NT2/D1 (cell line): Measurements from ENCODE around the gene NEU2.

Experiments
- DNase-seq: peaks from one replicate; pipeline ENCODE4 v3.0.0-alpha.2; 2011; ENCODE audit warnings: low read depth, low spot score
- H3K27me3 ChIP-seq: 2 replicates; pipeline ENCODE4 v1.6.0; 2011; ENCODE audit warnings: mild to moderate bottlenecking; ENCODE audit not compliant: insufficient read length, insufficient read depth
- H3K36me3 ChIP-seq: 2 replicates; pipeline ENCODE4 v1.6.1; 2011; ENCODE audit warnings: mild to moderate bottlenecking, low read length, mixed read lengths; ENCODE audit not compliant: insufficient read depth, insufficient read length
- H3K4me1 ChIP-seq: 2 replicates; pipeline ENCODE4 v1.5.1; 2011; ENCODE audit not compliant: insufficient read depth, insufficient read length
- H3K4me3 ChIP-seq: 2 replicates; pipeline ENCODE4 v1.5.1; 2011; ENCODE audit warnings: low read depth; ENCODE audit not compliant: insufficient read length
- H3K9ac ChIP-seq: 2 replicates; pipeline ENCODE4 v1.6.0; 2011; ENCODE audit warnings: low read depth; ENCODE audit not compliant: insufficient read length
- H3K9me3 ChIP-seq: 2 replicates; pipeline ENCODE4 v1.5.1; 2011; ENCODE audit warnings: mild to moderate bottlenecking, low read length; ENCODE audit not compliant: insufficient read depth
- SUZ12 ChIP-seq: IDR thresholded peaks from 2 replicates; pipeline ENCODE4 v1.6.1; 2011; ENCODE audit not compliant: insufficient read length, insufficient read depth; ENCODE audit errors: extremely low read depth
- YY1 ChIP-seq: IDR thresholded peaks from 2 replicates; pipeline ENCODE4 v1.6.1; 2011; ENCODE audit not compliant: insufficient read length, insufficient read depth
- ZNF274 ChIP-seq: IDR thresholded peaks from 2 replicates; pipeline ENCODE4 v1.6.1; 2011; ENCODE audit warnings: mild to moderate bottlenecking, low read depth, low read length

NEU2 gene

DNA sequence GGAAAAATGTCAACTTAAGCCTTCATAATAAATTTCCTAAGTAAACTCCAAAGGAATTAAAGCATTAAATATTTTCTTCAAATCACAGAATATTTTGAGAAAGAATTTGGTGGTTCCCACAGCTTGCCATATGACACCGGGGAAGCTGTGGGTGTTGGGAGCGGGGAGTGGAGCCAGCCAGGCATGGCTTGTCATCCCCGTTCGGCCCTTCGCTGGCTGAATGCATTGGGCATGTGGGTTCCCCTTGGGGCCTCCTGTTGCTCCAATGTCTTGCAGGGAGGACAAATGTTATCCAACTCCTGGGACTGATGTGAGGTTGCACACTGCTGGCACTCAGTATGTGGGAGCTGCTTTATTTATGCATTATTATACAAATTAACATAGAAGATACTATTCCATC lies 38.0 kb upstream of the NEU2 start:
- H3K9me3 ChIP-seq = no peaks in the 10 kb centered on the region
- peaks cover 5% of the 10 kb centered on the region for H3K4me1 ChIP-seq
- no peak for DNase-seq
- no peak overlapping the region for H3K9ac ChIP-seq
- no peak overlapping the region for H3K4me3 ChIP-seq
- no peaks in the 10 kb centered on the region for H3K36me3 ChIP-seq
- TF ChIP-seq SUZ12 (no peak), YY1 (no peak), ZNF274 (no peak)
- H3K27me3 ChIP-seq = no peaks in the 10 kb centered on the region

DNA sequence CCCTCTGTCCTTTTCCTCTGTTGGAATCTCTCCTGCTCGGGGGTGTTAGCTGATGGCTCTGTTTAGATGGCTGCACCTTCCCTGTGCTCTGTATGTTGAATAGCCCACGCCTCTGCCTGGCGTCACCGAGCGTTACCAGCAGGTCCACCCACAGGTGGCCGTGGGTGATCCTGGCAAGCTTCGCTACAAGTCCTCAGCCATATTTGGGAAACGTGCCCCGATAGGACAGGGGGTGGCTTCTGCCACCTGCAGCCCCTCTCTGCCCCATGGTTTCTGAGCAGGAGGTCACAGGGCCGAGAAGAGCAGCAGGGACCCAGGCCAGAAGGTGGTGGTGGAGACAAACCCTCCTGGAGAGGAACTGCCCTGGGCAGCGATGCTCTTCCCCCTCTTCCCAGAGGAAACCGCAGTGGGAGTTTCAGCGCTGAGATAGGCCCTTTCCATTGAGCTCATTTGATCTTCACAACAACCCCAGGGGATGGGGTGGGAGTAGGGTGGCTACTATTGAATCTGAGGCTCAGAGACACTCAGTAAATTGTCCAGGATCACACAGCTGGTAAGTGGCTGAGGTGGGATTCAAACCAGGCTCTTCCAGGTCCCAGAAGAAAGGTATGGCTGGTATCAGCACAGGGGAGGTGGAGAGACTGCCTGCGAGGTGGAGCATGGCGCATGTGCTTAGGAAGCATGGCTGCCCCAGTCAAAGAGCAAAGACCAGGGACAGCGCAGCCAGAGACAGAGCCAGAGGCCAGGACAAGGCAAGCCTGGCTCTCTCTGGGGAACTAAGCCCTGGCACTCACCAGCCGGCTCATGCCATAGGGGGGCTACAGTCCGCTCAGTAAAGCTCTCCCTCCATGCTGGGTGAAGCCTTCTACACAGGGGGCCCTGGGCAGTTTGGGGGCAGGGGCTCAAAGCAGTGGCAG lies 34.5 kb upstream of the NEU2 start:
- no peak overlapping the region for H3K9ac ChIP-seq
- no peak overlapping the region for H3K4me3 ChIP-seq
- H3K9me3 ChIP-seq = no peaks in the 10 kb centered on the region
- TF ChIP-seq ZNF274 (no peak), SUZ12 (no peak), YY1 (no peak)
- H3K36me3 ChIP-seq = no peaks in the 10 kb centered on the region
- no peak for DNase-seq
- H3K27me3 ChIP-seq = no peaks in the 10 kb centered on the region
- peaks cover 7% of the 10 kb centered on the region for H3K4me1 ChIP-seq

DNA sequence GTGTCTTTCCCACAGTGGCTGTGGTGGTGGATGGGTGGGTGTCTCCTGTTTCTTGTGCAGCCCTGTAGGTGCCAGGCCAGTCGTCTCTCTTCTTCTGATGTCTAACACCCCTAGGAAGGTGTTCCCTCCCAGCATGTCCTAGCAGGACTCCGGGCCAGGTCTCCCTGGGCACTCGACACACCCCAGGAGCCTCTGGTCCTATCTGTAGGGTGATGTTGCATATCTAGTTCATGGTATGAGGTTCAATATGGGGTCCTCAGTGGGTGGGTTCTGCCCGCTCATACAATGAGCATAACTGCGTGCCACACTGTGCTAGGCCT lies 33.8 kb upstream of the NEU2 start:
- Histone ChIP-seq H3K4me3 (no peak overlapping the region), H3K36me3 (no peaks in the 10 kb centered on the region), H3K4me1 (peaks cover 9% of the 10 kb centered on the region), H3K9ac (no peak overlapping the region), H3K27me3 (no peaks in the 10 kb centered on the region), H3K9me3 (no peaks in the 10 kb centered on the region)
- no peak for DNase-seq
- TF ChIP-seq YY1 = no peak
- TF ChIP-seq ZNF274 = no peak

DNA sequence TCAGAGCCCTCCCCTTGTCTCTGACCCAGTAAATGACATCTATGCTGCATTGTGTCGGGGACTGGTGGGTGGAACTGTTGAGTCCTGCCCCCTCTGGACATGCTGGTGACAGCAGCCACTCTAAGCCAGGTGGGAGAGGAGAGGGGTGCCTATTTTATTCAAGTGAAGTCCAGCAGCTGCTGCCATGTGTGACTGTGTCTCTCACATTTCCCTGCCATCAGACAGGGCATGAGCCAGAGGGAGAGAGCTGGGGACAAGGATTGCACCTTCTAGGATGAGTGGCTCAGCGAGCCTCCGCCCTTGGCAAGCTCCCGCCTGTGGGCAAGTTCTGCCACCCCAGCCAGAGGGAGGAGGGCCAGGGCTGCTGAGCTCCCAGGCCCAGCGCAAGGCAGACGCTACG lies 33.1 kb upstream of the NEU2 start:
- H3K4me3 ChIP-seq = no peak overlapping the region
- TF ChIP-seq SUZ12 = no peak
- no peak for TF ChIP-seq ZNF274
- TF ChIP-seq YY1 = no peak

DNA sequence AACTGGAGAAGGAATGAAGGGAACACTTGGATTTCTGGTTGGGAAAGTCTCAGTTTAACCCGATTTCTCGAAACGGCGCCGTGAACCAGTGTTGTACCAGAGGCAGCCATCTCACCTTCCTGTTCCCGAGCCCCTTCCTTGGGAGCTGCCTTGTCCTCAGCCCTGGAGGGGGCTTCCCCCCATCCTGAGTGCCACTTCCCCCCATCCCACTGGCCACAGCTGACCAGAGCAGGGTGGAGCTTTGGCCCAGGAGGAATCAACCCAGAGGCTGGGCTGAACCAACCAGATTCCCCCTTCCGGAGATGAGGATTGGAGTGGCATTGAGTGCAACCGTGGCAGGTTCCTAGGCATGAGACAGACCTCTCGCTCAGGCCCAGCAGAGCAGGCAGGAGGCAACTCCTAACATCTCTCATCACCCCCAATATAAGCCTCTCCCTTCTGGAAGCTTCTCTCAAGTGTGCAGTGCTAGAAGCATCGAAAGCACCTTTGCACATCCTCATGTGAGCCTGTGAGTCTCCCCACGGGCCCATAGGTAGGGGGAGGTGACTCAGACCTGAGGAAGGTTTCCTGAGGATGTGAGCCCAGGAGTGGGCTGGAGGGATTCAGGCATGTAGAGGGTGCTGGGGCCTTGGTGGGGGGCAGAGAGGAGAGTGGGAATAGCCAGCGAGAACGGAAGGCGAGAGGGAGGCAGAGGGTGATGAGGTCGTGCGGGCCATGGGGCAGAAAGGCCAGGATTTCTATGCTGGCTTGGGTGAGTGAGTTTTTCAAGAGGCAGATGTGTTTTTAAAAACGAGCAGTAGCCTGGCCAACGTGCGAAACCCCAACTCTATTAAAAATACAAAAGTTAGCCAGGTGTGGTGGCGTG lies 31.4 kb upstream of the NEU2 start:
- no peak for DNase-seq
- Histone ChIP-seq H3K9ac (no peak overlapping the region), H3K4me1 (peaks cover 9% of the 10 kb centered on the region), H3K9me3 (no peaks in the 10 kb centered on the region), H3K36me3 (no peaks in the 10 kb centered on the region), H3K4me3 (no peak overlapping the region), H3K27me3 (no peaks in the 10 kb centered on the region)
- no peak for TF ChIP-seq YY1
- no peak for TF ChIP-seq SUZ12
- TF ChIP-seq ZNF274 = no peak

More for the DNA sequence above, 33.1 kb upstream of the NEU2 start:
- H3K9me3 ChIP-seq = no peaks in the 10 kb centered on the region
- peaks cover 9% of the 10 kb centered on the region for H3K4me1 ChIP-seq
- H3K27me3 ChIP-seq = no peaks in the 10 kb centered on the region
- no peaks in the 10 kb centered on the region for H3K36me3 ChIP-seq
- no peak for DNase-seq
- no peak overlapping the region for H3K9ac ChIP-seq

DNA sequence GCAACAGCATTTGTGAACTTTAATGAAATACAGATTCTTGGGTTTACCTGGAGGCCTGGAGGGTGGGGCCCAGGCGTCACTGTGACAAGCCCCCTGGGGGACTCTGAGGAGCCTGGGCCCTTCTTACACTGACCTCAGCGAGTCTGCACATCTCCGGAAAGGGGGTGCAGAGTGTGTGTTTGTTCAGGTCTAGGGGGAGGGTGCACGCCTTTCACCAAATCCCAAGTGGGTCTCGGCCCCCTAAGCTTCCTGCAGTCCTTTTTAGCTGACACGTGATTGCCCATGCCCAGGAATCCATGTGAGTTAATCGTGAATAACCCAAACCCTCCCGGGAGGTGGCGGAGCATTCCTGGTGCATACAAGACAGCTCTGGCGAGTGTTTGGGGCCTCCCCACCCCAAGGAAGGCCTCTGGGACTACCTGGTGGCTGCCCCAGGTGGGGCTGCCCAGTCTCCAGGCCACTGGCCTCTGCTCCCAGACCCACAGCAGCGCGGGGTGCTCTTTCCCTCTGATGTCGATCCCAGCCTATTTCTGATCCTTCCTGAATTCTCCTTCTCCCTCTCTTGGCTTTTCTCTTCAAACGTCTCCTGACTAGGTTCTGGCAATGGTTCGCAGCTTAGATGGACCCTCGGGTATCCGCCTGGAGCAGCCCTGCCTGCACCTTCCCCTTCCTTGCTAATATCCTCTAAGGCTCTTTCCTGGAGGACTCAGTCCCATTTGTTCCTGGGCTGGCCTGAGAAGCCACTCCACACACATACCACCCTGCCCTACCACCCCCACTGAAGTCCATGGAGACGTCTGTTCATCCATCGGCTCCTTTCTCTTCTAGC lies 29.4 kb upstream of the NEU2 start:
- no peak for DNase-seq
- Histone ChIP-seq H3K9me3 (no peaks in the 10 kb centered on the region), H3K27me3 (no peaks in the 10 kb centered on the region), H3K4me1 (peaks cover 5% of the 10 kb centered on the region), H3K36me3 (no peaks in the 10 kb centered on the region), H3K4me3 (no peak overlapping the region), H3K9ac (no peak overlapping the region)
- no peak for TF ChIP-seq ZNF274
- TF ChIP-seq YY1 = no peak
- TF ChIP-seq SUZ12 = no peak
